ENCODE data around the gene BCKDK. TPM values are rescaled to one million over a fixed set of nuclear protein-coding genes. Genes with fewer than 3 reads are reported as not detected.

The BCKDK gene
- total and polyA plus RNA-seq, 2 donors (not counting 3 experiments of a cell fraction or from before 2014, with no cell fraction given), result 57.8 to 78.3 TPM

- ChIA-PET POLR2A (no interaction called here), CTCF (no interaction called here)
- Histone ChIP-seq H3K4me1 (ENCODE audit: control insufficient read depth, extremely low read depth, insufficient read depth, low read length) (peaks cover 4% of the 10 kb centered on the region), H3K36me3 (ENCODE audit: control insufficient read depth in 2 of 2, extremely low read depth in 1 of 2, insufficient read depth in 2 of 2, low read length in 2 of 2) (peaks cover 3 to 38% of the 10 kb centered on the region in 2 experiments), H3K4me3 (replicated peaks in 1 of 3; ENCODE audit: insufficient read depth in 1 of 3, low read depth in 1 of 3, low read length in 3 of 3) (no peak overlapping the region), H3K79me2 (ENCODE audit: control insufficient read depth, insufficient read depth, low read length) (peaks cover 26% of the 10 kb centered on the region), H3K4me2 (ENCODE audit: insufficient read depth, low read length) (no peak overlapping the region), H3K9ac (replicated peaks; ENCODE audit: extremely low read depth, insufficient read depth, low read length) (no peak overlapping the region), H2AFZ (ENCODE audit: low read depth, low read length) (no peak overlapping the region), H4K20me1 (replicated peaks; ENCODE audit: control insufficient read depth, extremely low read depth, insufficient read depth, low read length) (no peaks in the 10 kb centered on the region), H3K27ac (ENCODE audit: insufficient read depth, low read depth, low read length) (no peak overlapping the region), H3K9me3 (replicated peaks; ENCODE audit: control insufficient read depth, insufficient read depth, low read length) (no peaks in the 10 kb centered on the region), H3K9me1 (replicated peaks; ENCODE audit: control insufficient read depth, extremely low read depth, insufficient read depth, low read length) (no peaks in the 10 kb centered on the region), H3K27me3 (ENCODE audit: control insufficient read depth in 2 of 2, insufficient read depth in 2 of 2, low read length in 2 of 2) (no peaks in the 10 kb centered on the region)
- dilution Hi-C loops (cut with MboI; ENCODE audit: extremely low pct_ligation_motif_present, low sequenced_read_pairs), result no loop called here
- TF ChIP-seq EZH2 (IDR thresholded peaks at IDR 0.05; ENCODE audit: borderline replicate concordance, low read depth, low read length, severe bottlenecking), result no peak
- no peak for TF ChIP-seq GATA2 (IDR thresholded peaks at IDR 0.05; ENCODE audit: insufficient read depth, insufficient read length, low read depth, low read length)
- no peak for TF ChIP-seq FOS (IDR thresholded peaks at IDR 0.05; ENCODE audit: borderline replicate concordance, insufficient read depth, low read length)
- TF ChIP-seq MAX (IDR thresholded peaks at IDR 0.05; ENCODE audit: insufficient read depth, insufficient read length), result no peak
- TF ChIP-seq CTCF (IDR thresholded peaks at IDR 0.05; ENCODE audit: extremely low read depth in 1 of 2, insufficient read depth in 1 of 2, low read depth in 1 of 2, low read length in 2 of 2), result no peak
- no peak for TF ChIP-seq MYC (IDR thresholded peaks at IDR 0.05; ENCODE audit: low read depth, low read length)
- TF ChIP-seq POLR2AphosphoS5 (IDR thresholded peaks at IDR 0.05; ENCODE audit: insufficient read depth, low read depth, low read length), result no peak
- TF ChIP-seq POLR2A (IDR thresholded peaks at IDR 0.05; ENCODE audit: low read depth, low read length), result no peak
- TF ChIP-seq JUN (IDR thresholded peaks at IDR 0.05; ENCODE audit: borderline replicate concordance, insufficient read depth, insufficient read length, low read depth), result no peak
- DNase-seq (ENCODE audit: low read depth, low spot score), result no peak
- no TSS peak for BruUV-seq (replicated peaks)
- no peak for FAIRE-seq
- intact Hi-C loops (cut with micrococcal nuclease), result loop anchor here (10.0 kb wide), 1 partner anchor 785 kb away; no protein-coding TSS in a partner anchor
These were observed 28.7 kb upstream of the BCKDK start for GRCh38 chr16:31079342-31079944.

Data from endothelial cell of umbilical vein (primary cell).